H1 (cell line): ENCODE data around the gene BBX. TPM values are rescaled to one million over a fixed set of nuclear protein-coding genes. Genes with fewer than 3 reads are reported as not detected.

ENCODE experiments used
- CTCF ChIA-PET: fragments of 300-600 bp; sonication (Branson Sonifier 250); formaldehyde crosslinking; loops from one replicate; lab custom pipeline; 2021; ENCODE audit not compliant: partially characterized antibody; lab: Charles Lee
- POLR2A ChIA-PET: fragments of 300-600 bp; sonication (Branson Sonifier 250); formaldehyde crosslinking; loops from one replicate; lab custom pipeline; 2021; ENCODE audit warnings: inconsistent platforms; ENCODE audit not compliant: partially characterized antibody; lab: Charles Lee
- DNase-seq, 2 experiments: peaks; one replicate each; pipeline versions ENCODE4 v3.0.0 to v3.0.0-alpha.2; 2010 to 2022; ENCODE audit warnings: low spot score in 2 of 2, low read depth in 1 of 2, mixed read lengths in 1 of 2
- FAIRE-seq: peaks from 2 replicates; lab custom pipeline; 2011; peaks lifted over from hg19 to GRCh38; lab: Jason Lieb, UNC
- H2AFZ ChIP-seq: 2 replicates; pipeline ENCODE4 v1.8.1; 2012; ENCODE audit warnings: low read length, inconsistent platforms
- H2AK5ac ChIP-seq: 2 replicates; pipeline ENCODE4 v1.6.1; 2013; ENCODE audit warnings: low read depth, low read length
- H2BK120ac ChIP-seq: replicated peaks from 2 replicates; pipeline ENCODE3; 2013; ENCODE audit warnings: low read depth, low read length, inconsistent platforms
- H2BK12ac ChIP-seq: 2 replicates; pipeline ENCODE4 v1.6.1; 2013; ENCODE audit warnings: low read depth, low read length
- H2BK15ac ChIP-seq: 2 replicates; pipeline ENCODE4 v1.6.1; 2013; ENCODE audit warnings: low read length
- H2BK20ac ChIP-seq: 2 replicates; pipeline ENCODE4 v1.6.1; 2013; ENCODE audit warnings: low read length
- H2BK5ac ChIP-seq: 2 replicates; pipeline ENCODE4 v1.6.1; 2013; ENCODE audit warnings: low read depth, low read length
- H3K14ac ChIP-seq: 2 replicates; pipeline ENCODE4 v1.6.1; 2013; ENCODE audit warnings: inconsistent platforms; ENCODE audit not compliant: insufficient read length
- H3K18ac ChIP-seq: 2 replicates; pipeline ENCODE4 v1.6.1; 2013; ENCODE audit warnings: low read length; ENCODE audit errors: extremely low read depth
- H3K23ac ChIP-seq: 2 replicates; pipeline ENCODE4 v1.6.1; 2013; ENCODE audit warnings: inconsistent platforms; ENCODE audit not compliant: insufficient read length
- H3K23me2 ChIP-seq: 2 replicates; pipeline ENCODE4 v1.6.1; 2013; ENCODE audit warnings: low read depth, low read length
- H3K27ac ChIP-seq: 2 replicates; pipeline ENCODE4 v1.6.1; 2011; ENCODE audit warnings: low read depth, low read length, inconsistent platforms
- H3K27me3 ChIP-seq, 4 experiments: replicated peaks in 1 of 4; 1 replicate in 1 of 4; 2 replicates in 3 of 4; pipeline versions ENCODE4 v1.6.1 to v1.8.1; 2011 to 2013; ENCODE audit warnings: low read length in 3 of 4, mild to moderate bottlenecking in 3 of 4, inconsistent platforms in 2 of 4, mixed read lengths in 2 of 4, moderate library complexity in 1 of 4; ENCODE audit not compliant: control insufficient read depth in 3 of 4, insufficient read depth in 3 of 4; ENCODE audit errors: extremely low read depth in 1 of 4
- H3K36me3 ChIP-seq, 4 experiments: 2 replicates each; pipeline versions ENCODE4 v1.6.1 to v1.8.1; 2011 to 2013; ENCODE audit warnings: mild to moderate bottlenecking in 4 of 4, low read length in 3 of 4, moderate library complexity in 2 of 4, control low read depth in 1 of 4, inconsistent platforms in 1 of 4; ENCODE audit not compliant: insufficient read depth in 4 of 4, control insufficient read depth in 2 of 4
- H3K4ac ChIP-seq: replicated peaks from 2 replicates; pipeline ENCODE3; 2013; ENCODE audit warnings: low read length, low read depth, mixed read lengths, inconsistent platforms; ENCODE audit not compliant: insufficient read length
- H3K4me1 ChIP-seq, 4 experiments: replicated peaks in 1 of 4; 1 replicate in 1 of 4; 2 replicates in 3 of 4; pipeline versions ENCODE4 v1.6.1 to v1.8.1; 2011 to 2013; ENCODE audit warnings: low read length in 3 of 4, inconsistent platforms in 2 of 4, mixed read lengths in 1 of 4; ENCODE audit not compliant: insufficient read depth in 4 of 4, control insufficient read depth in 3 of 4
- H3K4me2 ChIP-seq, 2 experiments: 2 replicates each; pipeline versions ENCODE4 v1.6.1 to v1.8.1; 2011 to 2013; ENCODE audit warnings: low read depth in 2 of 2, low read length in 2 of 2, control low read depth in 1 of 2, inconsistent platforms in 1 of 2, mild to moderate bottlenecking in 1 of 2; ENCODE audit not compliant: insufficient read depth in 1 of 2
- H3K4me3 ChIP-seq, 4 experiments: fragments of 200-600, 300-600 bp in 1 of 4; sonication (generic), shearing (Covaris generic), sonication (Bioruptor Twin) in 1 of 4; 2 replicates each; pipeline versions ENCODE4 v1.5.1 to v1.8.1; 2011 to 2016; ENCODE audit warnings: low read length in 4 of 4, low read depth in 3 of 4, control low read depth in 2 of 4, inconsistent platforms in 2 of 4, mild to moderate bottlenecking in 2 of 4, mixed read lengths in 1 of 4, moderate library complexity in 1 of 4; ENCODE audit not compliant: insufficient read depth in 2 of 4; ENCODE audit errors: extremely low read depth in 1 of 4
- H3K56ac ChIP-seq: replicated peaks from 2 replicates; pipeline ENCODE3; 2013; ENCODE audit warnings: low read depth, mild to moderate bottlenecking, mixed read lengths, low read length, inconsistent platforms; ENCODE audit not compliant: insufficient read length
- H3K79me1 ChIP-seq: 2 replicates; pipeline ENCODE4 v1.6.1; 2013; ENCODE audit warnings: low read depth, low read length, control low read depth
- H3K79me2 ChIP-seq, 2 experiments: 2 replicates each; pipeline versions ENCODE4 v1.6.1 to v1.8.1; 2012 to 2013; ENCODE audit warnings: low read length in 2 of 2, mild to moderate bottlenecking in 2 of 2, inconsistent platforms in 1 of 2; ENCODE audit not compliant: insufficient read depth in 2 of 2, control insufficient read depth in 1 of 2
- H3K9ac ChIP-seq, 4 experiments: replicated peaks in 1 of 4; 1 replicate in 1 of 4; 2 replicates in 3 of 4; pipeline versions ENCODE4 v1.6.1 to v1.8.1; 2011 to 2013; ENCODE audit warnings: low read depth in 3 of 4, low read length in 3 of 4, control low read depth in 2 of 4, mild to moderate bottlenecking in 2 of 4, moderate library complexity in 2 of 4, inconsistent platforms in 1 of 4; ENCODE audit errors: extremely low read depth in 1 of 4
- H3K9me3 ChIP-seq, 2 experiments: 2 replicates each; pipeline versions ENCODE4 v1.6.1 to v1.8.1; 2012 to 2013; ENCODE audit warnings: mild to moderate bottlenecking in 2 of 2, moderate library complexity in 2 of 2, control low read depth in 1 of 2, inconsistent platforms in 1 of 2, low read depth in 1 of 2, low read length in 1 of 2, mixed read lengths in 1 of 2; ENCODE audit not compliant: insufficient read depth in 2 of 2
- H4K20me1 ChIP-seq, 2 experiments: replicated peaks in 1 of 2; 2 replicates each; pipeline versions ENCODE3 to v1.8.1; 2011 to 2013; ENCODE audit warnings: inconsistent platforms in 2 of 2, low read length in 2 of 2, mild to moderate bottlenecking in 1 of 2; ENCODE audit not compliant: insufficient read depth in 2 of 2, control insufficient read depth in 1 of 2
- H4K5ac ChIP-seq: 2 replicates; pipeline ENCODE4 v1.6.1; 2013; ENCODE audit warnings: low read length, low read depth, mixed read lengths, inconsistent platforms; ENCODE audit not compliant: insufficient read length
- H4K8ac ChIP-seq: 2 replicates; pipeline ENCODE4 v1.8.0; 2013; ENCODE audit warnings: mild to moderate bottlenecking, moderate library complexity, low read length, inconsistent platforms; ENCODE audit not compliant: insufficient read depth; ENCODE audit errors: extremely low read depth
- H4K91ac ChIP-seq: replicated peaks from 2 replicates; pipeline ENCODE3; 2013; ENCODE audit warnings: low read length, mixed read lengths, inconsistent platforms; ENCODE audit not compliant: insufficient read length
- JUND ChIP-seq: IDR thresholded peaks from 2 replicates; pipeline ENCODE4 v1.6.1; 2011; ENCODE audit warnings: mild to moderate bottlenecking, improper control_type of control experiment, low read length
- MAX ChIP-seq: IDR thresholded peaks from 2 replicates; pipeline ENCODE4 v1.6.1; 2012; ENCODE audit warnings: inconsistent platforms
- SAP30 ChIP-seq: fragments of 300-600 bp; sonication (generic); IDR thresholded peaks from 2 replicates; pipeline ENCODE4 v1.7.1; 2012; ENCODE audit warnings: low read length, moderate library complexity, mild to moderate bottlenecking, inconsistent platforms; ENCODE audit not compliant: insufficient read depth, insufficient replicate concordance
- WGBS, 2 experiments: shearing (Covaris generic) in 1 of 2; methylation state at CpG; one replicate each; pipeline versions ENCODE4 v1.1.6 to v1.1.7; 2013 to 2015; ENCODE audit warnings: low lambda C conversion rate in 2 of 2, mixed read lengths in 2 of 2, inconsistent platforms in 1 of 2, low coverage in 1 of 2, missing lambda C conversion rate in 1 of 2; ENCODE audit not compliant: insufficient replicate concordance in 2 of 2, insufficient coverage in 1 of 2, insufficient read length in 1 of 2; ENCODE audit errors: extremely low coverage in 1 of 2, missing lambda C conversion rate in 1 of 2; 5-methylcytosine and 5-hydroxymethylcytosine counted together
- polyA plus RNA-seq, 7 experiments: library from polyadenylated mRNA; depleted of rRNA in 3 of 7; stranded (reverse) in 5 of 7; unstranded in 2 of 7; fragments of >200 nt in 5 of 7; fragments of 200-250 nt in 2 of 7; gene quantifications; 1 replicate in 5 of 7; 2 replicates in 1 of 7; 4 replicates in 1 of 7; pipeline versions ENCODE4 v1.2.1 to v1.2.3, GENCODE V29; 2011 to 2013; ENCODE audit warnings: missing spikeins in 2 of 7, mixed read lengths in 2 of 7
- total RNA-seq: library from RNA; stranded (reverse); fragmentation: NEBNext Ultra II Directional; extraction: Animal tissue kit (Norgen Biotek cat#: 25700); gene quantifications from 2 replicates; pipeline ENCODE4 v1.2.1, GENCODE V29; 2021

The BBX gene
- total and polyA plus RNA-seq, 2 of the 8 experiments (the other 6 are each of a cell fraction or from before 2014, with no cell fraction given), result 11.0 to 42.5 TPM

- Histone ChIP-seq H3K27me3 (no peaks in the 10 kb centered on the region), H2AFZ (no peak overlapping the region), H3K4ac (no peak overlapping the region), H3K27ac (no peak overlapping the region), H2BK5ac (no peak overlapping the region), H2BK120ac (no peak overlapping the region), H3K23ac (no peak overlapping the region), H3K4me3 (no peak overlapping the region), H3K14ac (no peak overlapping the region), H4K20me1 (peaks cover 0 to 2% of the 10 kb centered on the region in 2 experiments), H3K79me1 (0 out of 2 replicates have a peak, but pooled peaks cover 4% of the 10 kb centered on the region), H3K4me2 (no peak overlapping the region), H3K56ac (no peak overlapping the region), H3K9me3 (no peaks in the 10 kb centered on the region), H4K8ac (no peak overlapping the region), H2BK12ac (no peak overlapping the region), H3K36me3 (no peaks in the 10 kb centered on the region), H3K23me2 (no peaks in the 10 kb centered on the region), H4K5ac (no peak overlapping the region), H3K4me1 (peaks cover 0 to 10% (median 3%) of the 10 kb centered on the region in 4 experiments; a peak in 2 of 7 replicates), H2BK15ac (no peak overlapping the region), H3K79me2 (peaks cover 3 to 13% of the 10 kb centered on the region in 2 experiments; a peak in 3 of 4 replicates), H4K91ac (no peak overlapping the region), H3K18ac (no peak overlapping the region), H2BK20ac (no peak overlapping the region), H2AK5ac (no peak overlapping the region), H3K9ac (no peak overlapping the region)
- 94% methylated on average over 2 of the region's 2 CpGs; no CpG with 5 or more reads in 1 of the 2 experiments for WGBS, 2 experiments
- ChIA-PET POLR2A (no interaction called here), CTCF (interaction anchor here (0.7 to 6.6 kb wide), 6 partner anchors 10 to 361 kb away, joined by 3 to 43 read pairs (median 3); no protein-coding TSS in a partner anchor)
- TF ChIP-seq SAP30, result no peak
- no peak for TF ChIP-seq MAX
- no peak for TF ChIP-seq JUND
- no peak for DNase-seq
- no peak for FAIRE-seq
Observed at GRCh38 chr3:107632576-107632975, 109.8 kb downstream of the BBX start.
